Natural killer cell (primary cell): ENCODE data around the gene HMCN1. TPM values are rescaled to one million over a fixed set of nuclear protein-coding genes. Genes with fewer than 3 reads are reported as not detected.

Source experiments
- ATAC-seq, 3 donors: fragments of 150-1000 bp in 2 of 3; fragments of 200-7000 bp in 1 of 3; cut with Tn5 transposase; 1 replicate in 1 of 3; 2 replicates in 2 of 3; pipeline ENCODE4 v1.10.0; 2021; ENCODE audit warnings: mild to moderate bottlenecking in 2 of 3, moderate library complexity in 2 of 3
- DNase-seq, 2 donors: peaks; one replicate each; pipeline versions ENCODE4 v3.0.0 to v3.0.0-alpha.2; 2013 to 2021; ENCODE audit warnings: mixed read lengths in 1 of 2
- H3K27ac ChIP-seq: one replicate; pipeline ENCODE4 v1.5.1; 2013; ENCODE audit warnings: mild to moderate bottlenecking, low read length
- H3K27me3 ChIP-seq: one replicate; pipeline ENCODE4 v1.6.1; 2013; ENCODE audit warnings: low read length; ENCODE audit not compliant: control insufficient read depth, insufficient read depth
- H3K36me3 ChIP-seq: one replicate; pipeline ENCODE4 v1.6.1; 2013; ENCODE audit warnings: low read length; ENCODE audit not compliant: control insufficient read depth, insufficient read depth
- H3K4me1 ChIP-seq: one replicate; pipeline ENCODE4 v1.6.1; 2013; ENCODE audit warnings: low read length; ENCODE audit not compliant: control insufficient read depth, insufficient read depth
- H3K4me3 ChIP-seq: one replicate; pipeline ENCODE4 v1.5.1; 2013; ENCODE audit warnings: low read length
- H3K9me3 ChIP-seq: one replicate; pipeline ENCODE4 v1.6.1; 2013; ENCODE audit warnings: low read length; ENCODE audit not compliant: control insufficient read depth, insufficient read depth
- H3K27ac Mint-ChIP-seq, 2 donors: one replicate each; pipeline ENCODE4 v1.8.0; 2022; ENCODE audit warnings: mild to moderate bottlenecking in 2 of 2, mixed read lengths in 2 of 2, moderate library complexity in 1 of 2
- H3K27me3 Mint-ChIP-seq, 2 donors: one replicate each; pipeline ENCODE4 v1.8.0; 2022; ENCODE audit warnings: low read depth in 2 of 2, mixed read lengths in 2 of 2
- H3K36me3 Mint-ChIP-seq: one replicate; pipeline ENCODE4 v1.8.0; 2022; ENCODE audit warnings: mixed read lengths
- H3K4me1 Mint-ChIP-seq, 2 donors: one replicate each; pipeline ENCODE4 v1.8.0; 2022; ENCODE audit warnings: mixed read lengths in 2 of 2
- H3K4me3 Mint-ChIP-seq: one replicate; pipeline ENCODE4 v1.8.0; 2022; ENCODE audit warnings: mild to moderate bottlenecking, moderate library complexity, mixed read lengths
- H3K9me3 Mint-ChIP-seq, 2 donors: one replicate each; pipeline ENCODE4 v1.8.0; 2022; ENCODE audit warnings: mixed read lengths in 2 of 2
- WGBS: methylation state at CpG from one replicate; pipeline ENCODE4 v1.1.7; 2013; ENCODE audit warnings: missing lambda C conversion rate; ENCODE audit not compliant: insufficient coverage; 5-methylcytosine and 5-hydroxymethylcytosine counted together
- intact Hi-C: fragments of 100-400 bp; cut with micrococcal nuclease; formaldehyde crosslinking; loops from one replicate; pipeline ENCODE4 v1.14.2; 2022
- total RNA-seq, 4 donors: library from RNA; stranded (reverse); fragments of 120-200 nt in 1 of 4; gene quantifications; one replicate each; pipeline versions ENCODE4 v1.2.3 to v1.2.4, GENCODE V29; 2013 to 2022
- TF ChIP-seq, protein P1 (sequence below): fragments of 200-600 bp; IDR thresholded peaks from one replicate; pipeline ENCODE4 v1.8.0; 2022; ENCODE audit warnings: antibody characterized with exemption

Gene HMCN1
- total RNA-seq, 3 donors from 2014 or later (not counting 1 experiment from before 2014, with no cell fraction given), result 0.02 to 0.45 (median 0.39) TPM

DNA sequence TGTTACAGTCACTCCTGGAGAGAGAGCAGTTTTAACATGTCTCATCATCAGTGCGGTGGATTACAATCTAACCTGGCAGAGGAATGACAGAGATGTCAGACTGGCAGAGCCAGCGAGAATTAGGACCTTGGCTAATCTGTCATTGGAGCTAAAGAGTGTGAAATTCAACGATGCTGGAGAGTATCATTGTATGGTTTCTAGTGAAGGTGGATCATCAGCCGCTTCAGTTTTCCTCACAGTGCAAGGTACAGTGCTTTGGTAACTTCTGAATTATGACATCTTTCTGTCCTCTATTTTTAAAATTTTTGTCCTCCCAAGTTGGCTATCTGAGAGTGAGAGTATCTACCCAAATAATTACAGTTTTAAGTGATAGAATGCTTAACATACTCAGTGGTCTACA lies 199.4 kb downstream of the HMCN1 start:
- no peaks in the 10 kb centered on the region for H3K9me3 ChIP-seq
- H3K4me3 ChIP-seq, result no peak overlapping the region
- DNase-seq (no peak), ATAC-seq (no peak)
- Mint-ChIP-seq H3K36me3 (no peaks in the 10 kb centered on the region), H3K4me1 (no peaks in the 10 kb centered on the region), H3K4me3 (no peak overlapping the region), H3K27ac (no peak overlapping the region), H3K9me3 (peaks cover 0 to 3% of the 10 kb centered on the region in 2 donors), H3K27me3 (no peaks in the 10 kb centered on the region)
- H3K27ac ChIP-seq, result no peak overlapping the region
- H3K27me3 ChIP-seq, result peaks cover 2% of the 10 kb centered on the region
- intact Hi-C loops, result no loop called here
- TF ChIP-seq, protein P1, sequence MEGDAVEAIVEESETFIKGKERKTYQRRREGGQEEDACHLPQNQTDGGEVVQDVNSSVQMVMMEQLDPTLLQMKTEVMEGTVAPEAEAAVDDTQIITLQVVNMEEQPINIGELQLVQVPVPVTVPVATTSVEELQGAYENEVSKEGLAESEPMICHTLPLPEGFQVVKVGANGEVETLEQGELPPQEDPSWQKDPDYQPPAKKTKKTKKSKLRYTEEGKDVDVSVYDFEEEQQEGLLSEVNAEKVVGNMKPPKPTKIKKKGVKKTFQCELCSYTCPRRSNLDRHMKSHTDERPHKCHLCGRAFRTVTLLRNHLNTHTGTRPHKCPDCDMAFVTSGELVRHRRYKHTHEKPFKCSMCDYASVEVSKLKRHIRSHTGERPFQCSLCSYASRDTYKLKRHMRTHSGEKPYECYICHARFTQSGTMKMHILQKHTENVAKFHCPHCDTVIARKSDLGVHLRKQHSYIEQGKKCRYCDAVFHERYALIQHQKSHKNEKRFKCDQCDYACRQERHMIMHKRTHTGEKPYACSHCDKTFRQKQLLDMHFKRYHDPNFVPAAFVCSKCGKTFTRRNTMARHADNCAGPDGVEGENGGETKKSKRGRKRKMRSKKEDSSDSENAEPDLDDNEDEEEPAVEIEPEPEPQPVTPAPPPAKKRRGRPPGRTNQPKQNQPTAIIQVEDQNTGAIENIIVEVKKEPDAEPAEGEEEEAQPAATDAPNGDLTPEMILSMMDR, result no peak
- H3K4me1 ChIP-seq, result no peaks in the 10 kb centered on the region
- 91% methylated on average over 4 of the region's 4 CpGs for WGBS
- no peaks in the 10 kb centered on the region for H3K36me3 ChIP-seq

GRCh38 chr1:185934476-185935189 lies 200.4 kb downstream of the HMCN1 start:
- Histone ChIP-seq H3K4me3 (no peak overlapping the region), H3K27me3 (peaks cover 2% of the 10 kb centered on the region), H3K4me1 (no peaks in the 10 kb centered on the region), H3K9me3 (no peaks in the 10 kb centered on the region), H3K27ac (no peak overlapping the region), H3K36me3 (no peaks in the 10 kb centered on the region)
- no peak overlapping the region for H3K27ac Mint-ChIP-seq
- peaks cover 0 to 3% of the 10 kb centered on the region in 2 donors for H3K9me3 Mint-ChIP-seq
- H3K27me3 Mint-ChIP-seq, result no peaks in the 10 kb centered on the region
- no peak for DNase-seq
- no peak for ATAC-seq
- H3K4me3 Mint-ChIP-seq, result no peak overlapping the region
- no peaks in the 10 kb centered on the region for H3K36me3 Mint-ChIP-seq
- no peaks in the 10 kb centered on the region for H3K4me1 Mint-ChIP-seq
- intact Hi-C loops, result no loop called here
- WGBS, result 81% methylated on average over 3 of the region's 5 CpGs
- TF ChIP-seq, protein P1, result no peak

GRCh38 chr1:185935360-185935759 lies 201.2 kb downstream of the HMCN1 start:
- ATAC-seq (no peak), DNase-seq (no peak)
- H3K9me3 Mint-ChIP-seq, result peaks cover 0 to 3% of the 10 kb centered on the region in 2 donors
- intact Hi-C loops, result no loop called here
- Histone ChIP-seq H3K36me3 (no peaks in the 10 kb centered on the region), H3K4me1 (no peaks in the 10 kb centered on the region), H3K27me3 (peaks cover 2% of the 10 kb centered on the region), H3K9me3 (no peaks in the 10 kb centered on the region), H3K27ac (no peak overlapping the region), H3K4me3 (no peak overlapping the region)
- no peaks in the 10 kb centered on the region for H3K4me1 Mint-ChIP-seq
- TF ChIP-seq, protein P1, result no peak
- no peak overlapping the region for H3K27ac Mint-ChIP-seq
- no peak overlapping the region for H3K4me3 Mint-ChIP-seq
- H3K27me3 Mint-ChIP-seq, result no peaks in the 10 kb centered on the region
- no peaks in the 10 kb centered on the region for H3K36me3 Mint-ChIP-seq

GRCh38 chr1:185936641-185937040 lies 202.4 kb downstream of the HMCN1 start:
- Histone ChIP-seq H3K36me3 (no peaks in the 10 kb centered on the region), H3K9me3 (no peaks in the 10 kb centered on the region), H3K27me3 (peaks cover 2% of the 10 kb centered on the region), H3K4me1 (no peaks in the 10 kb centered on the region), H3K27ac (no peak overlapping the region), H3K4me3 (no peak overlapping the region)
- WGBS, result 71% methylated on average over 1 of the region's 1 CpG
- H3K4me3 Mint-ChIP-seq, result no peak overlapping the region
- no peaks in the 10 kb centered on the region for H3K36me3 Mint-ChIP-seq
- ATAC-seq, result no peak
- no peaks in the 10 kb centered on the region for H3K4me1 Mint-ChIP-seq
- TF ChIP-seq, protein P1, result no peak
- intact Hi-C loops, result no loop called here
- H3K27ac Mint-ChIP-seq, result no peak overlapping the region
- no peak for DNase-seq
- no peaks in the 10 kb centered on the region for H3K27me3 Mint-ChIP-seq
- H3K9me3 Mint-ChIP-seq, result no peaks in the 10 kb centered on the region
